SK-N-MC (cell line): Measurements from ENCODE around the gene KLF13.

ENCODE experiments used
- DNase-seq: peaks from one replicate; pipeline ENCODE4 v3.0.0-alpha.2; 2011; ENCODE audit warnings: low read depth, low spot score
- H3K27ac ChIP-seq: fragments of 200-600 bp; sonication (generic); 2 replicates; pipeline ENCODE4 v1.5.1; 2016; ENCODE audit warnings: mixed run types
- H3K36me3 ChIP-seq: fragments of 200-600 bp; sonication (generic); 2 replicates; pipeline ENCODE4 v1.6.1; 2017; ENCODE audit warnings: antibody characterized with exemption, low read length, mixed read lengths; ENCODE audit not compliant: insufficient read depth
- H3K4me3 ChIP-seq: fragments of 200-600 bp; sonication (generic); 2 replicates; pipeline ENCODE4 v1.5.1; 2016
- H3K9ac ChIP-seq: fragments of 200-600 bp; sonication (generic); 2 replicates; pipeline ENCODE4 v1.8.0; 2017; ENCODE audit warnings: mixed run types, mixed read lengths; ENCODE audit not compliant: insufficient read length
- H3K9me3 ChIP-seq: fragments of 200-600 bp; sonication (generic); 2 replicates; pipeline ENCODE4 v1.6.1; 2017; ENCODE audit warnings: low read depth, mild to moderate bottlenecking, antibody characterized with exemption, low read length, moderate library complexity, mixed read lengths
- EZH2 ChIP-seq: fragments of 200-600 bp; sonication (generic); IDR thresholded peaks from one replicate; pipeline ENCODE4 v1.6.1; 2017; ENCODE audit warnings: antibody characterized with exemption
- FOXP2 ChIP-seq: optimal IDR thresholded peaks from 2 replicates; pipeline ENCODE3; 2011; ENCODE audit warnings: mild to moderate bottlenecking, moderate library complexity; ENCODE audit not compliant: insufficient read depth; ENCODE audit errors: extremely low read length, control extremely low read depth
- POLR2AphosphoS5 ChIP-seq: IDR thresholded peaks from 2 replicates; pipeline ENCODE4 v1.6.1; 2012; ENCODE audit warnings: mild to moderate bottlenecking, low read depth, low read length, borderline replicate concordance

The KLF13 gene

DNA sequence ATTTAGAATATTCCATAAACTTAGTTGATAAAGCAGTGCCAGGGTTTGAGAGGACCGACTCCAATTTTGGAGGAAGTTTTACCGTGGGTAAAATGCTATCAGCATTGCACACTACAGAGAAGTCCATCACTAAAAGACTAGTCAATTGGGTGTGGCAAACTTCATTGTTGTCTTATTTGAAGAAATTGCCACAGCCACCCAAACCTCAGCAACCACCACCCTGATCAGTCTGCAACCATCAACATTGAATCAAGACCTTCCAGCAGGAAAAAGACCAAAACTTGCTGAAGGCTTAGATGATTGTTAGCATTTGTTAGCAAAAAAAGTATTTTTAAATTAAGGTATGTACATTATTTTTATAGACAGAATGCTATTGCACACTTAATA is 60.5 kb downstream of the KLF13 start:
- H3K4me3 ChIP-seq: no peak overlapping the region
- H3K27ac ChIP-seq: no peak overlapping the region
- no peak for TF ChIP-seq FOXP2
- TF ChIP-seq EZH2: no peak
- TF ChIP-seq POLR2AphosphoS5: no peak

DNA sequence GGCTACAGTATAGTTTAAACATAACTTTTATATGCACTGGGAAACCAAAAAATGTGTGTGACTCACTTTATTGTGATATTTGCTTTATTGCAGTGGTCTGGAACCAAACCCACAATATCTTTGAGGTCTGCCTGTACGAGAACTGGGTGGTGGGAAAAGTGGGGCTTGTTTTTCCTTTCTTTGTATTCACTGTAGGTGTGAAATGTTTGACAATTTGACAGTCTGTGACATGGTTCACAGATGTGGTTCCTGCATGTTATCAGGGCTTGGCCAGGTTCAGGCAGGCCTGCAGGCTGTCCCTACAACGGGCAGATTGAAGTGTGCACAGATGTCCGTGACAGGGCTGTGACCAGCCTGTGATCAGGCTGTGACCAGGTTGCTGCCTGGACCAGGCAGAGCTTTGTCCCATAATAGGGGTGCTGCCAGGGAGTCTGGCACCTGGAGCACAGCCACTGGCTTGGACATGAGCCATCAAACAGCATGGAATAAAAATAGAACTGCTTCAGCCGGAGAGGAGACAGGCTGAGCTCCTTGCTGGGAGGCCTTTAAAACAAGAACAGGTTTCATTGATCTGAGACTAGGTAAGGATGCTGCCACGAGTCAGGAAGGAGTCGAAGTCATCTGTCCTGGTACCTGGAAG is 61.0 kb downstream of the KLF13 start:
- no peak for DNase-seq

More for the DNA sequence above, 60.5 kb downstream of the KLF13 start:
- Histone ChIP-seq H3K9ac (no peak overlapping the region), H3K36me3 (no peaks in the 10 kb centered on the region), H3K9me3 (no peaks in the 10 kb centered on the region)
- no peak for DNase-seq

DNA sequence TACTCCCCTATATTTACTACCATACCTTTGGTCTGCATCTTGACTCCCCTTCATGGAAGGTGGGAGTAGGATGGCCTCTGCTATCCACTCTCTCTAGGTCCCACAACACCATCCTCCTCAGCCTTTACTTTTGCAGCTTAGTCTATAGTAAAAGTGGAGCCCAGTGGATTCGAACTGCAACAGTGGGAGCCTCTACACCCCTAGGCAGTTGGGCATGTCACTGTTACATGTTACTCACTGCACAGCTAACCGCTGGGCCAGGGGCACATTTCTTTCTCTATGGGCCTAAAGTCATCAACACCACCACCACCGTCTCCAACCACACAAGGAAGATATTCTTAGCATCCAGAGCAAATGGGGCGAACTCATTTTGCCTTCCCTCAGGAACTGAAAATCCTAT is 62.9 kb downstream of the KLF13 start:
- Histone ChIP-seq H3K27ac (no peak overlapping the region), H3K36me3 (no peaks in the 10 kb centered on the region), H3K9ac (no peak overlapping the region), H3K9me3 (no peaks in the 10 kb centered on the region), H3K4me3 (no peak overlapping the region)
- no peak for DNase-seq
- no peak for TF ChIP-seq FOXP2
- no peak for TF ChIP-seq POLR2AphosphoS5
- no peak for TF ChIP-seq EZH2

More for the DNA sequence above, 61.0 kb downstream of the KLF13 start:
- no peaks in the 10 kb centered on the region for H3K36me3 ChIP-seq
- H3K27ac ChIP-seq: no peak overlapping the region
- no peak overlapping the region for H3K9ac ChIP-seq
- no peak overlapping the region for H3K4me3 ChIP-seq
- no peaks in the 10 kb centered on the region for H3K9me3 ChIP-seq
- TF ChIP-seq POLR2AphosphoS5 (no peak), EZH2 (no peak), FOXP2 (no peak)

- no peak overlapping the region for H3K27ac ChIP-seq
- DNase-seq: no peak
- H3K9ac ChIP-seq: no peak overlapping the region
- no peak overlapping the region for H3K4me3 ChIP-seq
- H3K36me3 ChIP-seq: no peaks in the 10 kb centered on the region
- TF ChIP-seq EZH2 (no peak), FOXP2 (no peak), POLR2AphosphoS5 (no peak)
- H3K9me3 ChIP-seq: no peaks in the 10 kb centered on the region
Measured at GRCh38 chr15:31390029-31390428, 63.4 kb downstream of the KLF13 start.

DNA sequence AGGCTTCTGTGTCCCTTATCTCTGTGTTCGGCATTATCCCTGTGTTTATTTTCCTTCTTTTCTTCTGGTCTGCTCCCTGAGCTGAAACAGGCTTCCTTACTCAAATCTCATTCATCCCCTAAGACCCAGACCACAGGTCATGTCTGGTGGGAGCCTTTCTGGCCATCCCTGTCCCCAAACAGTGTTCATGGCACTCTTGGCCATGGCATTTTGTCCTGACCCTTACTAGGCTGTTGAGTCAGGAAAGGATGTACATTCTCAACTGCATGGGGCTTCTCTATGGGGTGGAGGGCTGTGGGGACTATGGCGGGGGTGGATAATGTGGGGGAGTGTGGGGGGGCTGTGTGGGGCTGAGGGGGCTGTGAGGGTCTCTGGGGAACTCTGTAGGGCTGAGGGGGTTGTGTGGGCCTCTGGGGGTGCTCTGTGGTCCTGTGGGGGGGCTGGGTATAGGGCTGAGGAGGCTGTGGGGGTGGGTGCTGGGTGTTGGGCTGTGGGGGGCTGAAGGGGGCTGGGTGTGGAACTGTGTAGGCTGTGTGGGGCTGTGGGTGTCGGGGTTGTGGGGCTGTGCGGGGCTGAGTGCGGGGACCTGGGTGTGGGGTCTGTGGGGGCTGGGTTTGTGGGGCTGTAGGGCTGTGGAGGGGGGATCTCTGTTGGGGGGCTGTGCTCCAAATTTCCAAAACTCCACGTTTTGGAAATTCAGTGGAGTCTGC is 64.3 kb downstream of the KLF13 start:
- Histone ChIP-seq H3K27ac (no peak overlapping the region), H3K36me3 (no peaks in the 10 kb centered on the region), H3K9ac (no peak overlapping the region), H3K4me3 (no peak overlapping the region), H3K9me3 (no peaks in the 10 kb centered on the region)
- no peak for TF ChIP-seq EZH2
- TF ChIP-seq FOXP2: no peak
- no peak for TF ChIP-seq POLR2AphosphoS5
- no peak for DNase-seq

GRCh38 chr15:31391687-31392671 is 65.3 kb downstream of the KLF13 start:
- Histone ChIP-seq H3K36me3 (no peaks in the 10 kb centered on the region), H3K9me3 (no peaks in the 10 kb centered on the region), H3K27ac (no peak overlapping the region), H3K4me3 (peak overlapping the region; percentile 86), H3K9ac (no peak overlapping the region)
- no peak for TF ChIP-seq POLR2AphosphoS5
- TF ChIP-seq EZH2: no peak
- TF ChIP-seq FOXP2: no peak
- DNase-seq: no peak

DNA sequence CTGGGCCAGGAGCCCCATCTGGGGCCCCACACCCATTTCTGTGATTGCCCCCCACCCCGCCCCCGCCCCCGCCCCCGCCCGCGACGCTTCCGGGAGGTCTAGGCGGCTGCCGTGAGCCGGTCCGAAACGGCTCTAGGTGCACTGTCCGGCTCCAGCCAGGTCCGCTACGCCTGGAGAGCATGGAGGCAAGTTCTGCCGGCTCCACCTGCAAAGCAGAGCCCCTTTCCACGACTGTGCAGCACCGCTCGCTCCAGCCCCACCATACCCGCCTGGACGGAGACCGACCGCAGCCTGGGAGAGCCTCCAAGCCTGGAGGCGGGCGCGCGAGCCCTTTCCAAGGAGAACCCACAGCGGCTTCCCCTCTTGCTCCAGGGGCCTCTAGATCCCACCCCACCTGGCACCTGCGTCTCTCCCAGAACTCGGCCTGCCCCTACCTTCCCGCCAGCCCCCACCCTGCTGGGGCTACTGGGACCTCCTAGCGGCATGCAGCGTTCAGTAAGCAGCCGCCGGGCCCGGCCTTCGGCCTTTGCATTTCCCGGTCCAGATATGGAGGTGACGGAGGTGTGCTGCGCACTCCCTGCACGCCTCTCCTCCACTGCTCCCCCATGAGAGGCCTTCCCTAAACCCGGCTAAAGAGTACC is 66.2 kb downstream of the KLF13 start:
- DNase-seq: no peak
- Histone ChIP-seq H3K9ac (no peak overlapping the region), H3K4me3 (no peak overlapping the region; the same call in 1 of the 2 replicates), H3K27ac (no peak overlapping the region), H3K9me3 (no peaks in the 10 kb centered on the region), H3K36me3 (no peaks in the 10 kb centered on the region)
- TF ChIP-seq FOXP2: no peak
